CD4-positive, alpha-beta T cell treated with Interleukin-4 for 1 hour (primary cell): ENCODE data around the gene FKBP5.
"Not testable (repeated sequence)": the region's sequence is repeated elsewhere in the genome, so short reads cannot be mapped to it uniquely, and the experiment has no call there.

ENCODE experiments used
- DNase-seq, 2 donors: peaks; one replicate each; pipeline ENCODE4 v3.0.0-alpha.2; 2020 to 2022

The FKBP5 gene

GRCh38 chr6:35690006-35690405, 1.3 kb upstream of the FKBP5 start:
- not testable (repeated sequence) for DNase-seq

- peak; percentile 54 to 55 for DNase-seq
Observed at GRCh38 chr6:35687658-35688604, 784 bp downstream of the FKBP5 start.

GRCh38 chr6:35686873-35687555, 1.7 kb downstream of the FKBP5 start:
- DNase-seq: no peak

- DNase-seq: no peak
Observed at GRCh38 chr6:35686436-35686835, 2.3 kb downstream of the FKBP5 start.

GRCh38 chr6:35683267-35683666, 5.4 kb downstream of the FKBP5 start:
- no peak for DNase-seq

GRCh38 chr6:35681298-35681697, 7.4 kb downstream of the FKBP5 start:
- no peak for DNase-seq

GRCh38 chr6:35679399-35679798, 9.3 kb downstream of the FKBP5 start:
- DNase-seq: no peak

GRCh38 chr6:35678814-35679213, 9.9 kb downstream of the FKBP5 start:
- no peak for DNase-seq

- no peak for DNase-seq
Observed at GRCh38 chr6:35678021-35678654, 10.6 kb downstream of the FKBP5 start.

- no peak for DNase-seq
Observed at GRCh38 chr6:35677456-35677855, 11.3 kb downstream of the FKBP5 start.

GRCh38 chr6:35675871-35676459, 12.8 kb downstream of the FKBP5 start:
- no peak for DNase-seq

GRCh38 chr6:35674594-35674993, 14.1 kb downstream of the FKBP5 start:
- DNase-seq: no peak

- no peak for DNase-seq
Observed at GRCh38 chr6:35673755-35674154, 15.0 kb downstream of the FKBP5 start.

- not testable (repeated sequence) for DNase-seq
Observed at GRCh38 chr6:35673284-35673666, 15.4 kb downstream of the FKBP5 start.

- DNase-seq: not testable (repeated sequence)
Observed at GRCh38 chr6:35670453-35670852, 18.3 kb downstream of the FKBP5 start.

GRCh38 chr6:35669451-35670045, 19.2 kb downstream of the FKBP5 start:
- DNase-seq: peak in 1 of 2 donors; percentile 42

- no peak for DNase-seq
Observed at GRCh38 chr6:35668744-35669450, 19.8 kb downstream of the FKBP5 start.

GRCh38 chr6:35668096-35668495, 20.6 kb downstream of the FKBP5 start:
- no peak for DNase-seq

GRCh38 chr6:35665573-35665972, 23.1 kb downstream of the FKBP5 start:
- no peak for DNase-seq

- no peak for DNase-seq
Observed at GRCh38 chr6:35664945-35665344, 23.8 kb downstream of the FKBP5 start.

GRCh38 chr6:35663447-35664235, 25.1 kb downstream of the FKBP5 start:
- peak in 1 of 2 donors; percentile 47 for DNase-seq
